Measurements from ENCODE around the gene SAMD8.

DNA sequence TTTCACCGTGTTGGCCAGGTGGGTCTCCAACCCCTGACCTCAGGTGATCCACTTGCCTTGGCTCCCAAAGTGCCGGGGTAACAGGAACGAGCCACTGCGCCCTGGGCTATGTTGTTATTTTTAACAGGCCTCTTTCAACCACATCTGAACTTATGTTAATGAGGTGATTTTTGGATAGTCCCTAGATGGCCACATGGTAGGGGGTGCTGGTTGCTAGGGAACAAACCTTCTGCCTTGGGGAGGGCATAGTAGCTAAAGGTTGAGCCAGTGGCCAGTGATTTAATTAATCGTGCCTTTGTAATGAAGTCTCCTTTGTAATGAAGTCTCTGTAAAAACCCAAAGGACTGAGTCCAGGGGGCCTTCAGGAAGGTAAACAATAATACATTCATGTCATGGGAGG lies 115.2 kb downstream of the SAMD8 start:
- no peak for TF ChIP-seq EZH2 (IDR thresholded peaks at IDR 0.05; ENCODE audit: borderline replicate concordance, low read depth, low read length, poor library complexity, severe bottlenecking)
- TF ChIP-seq, protein P1, sequence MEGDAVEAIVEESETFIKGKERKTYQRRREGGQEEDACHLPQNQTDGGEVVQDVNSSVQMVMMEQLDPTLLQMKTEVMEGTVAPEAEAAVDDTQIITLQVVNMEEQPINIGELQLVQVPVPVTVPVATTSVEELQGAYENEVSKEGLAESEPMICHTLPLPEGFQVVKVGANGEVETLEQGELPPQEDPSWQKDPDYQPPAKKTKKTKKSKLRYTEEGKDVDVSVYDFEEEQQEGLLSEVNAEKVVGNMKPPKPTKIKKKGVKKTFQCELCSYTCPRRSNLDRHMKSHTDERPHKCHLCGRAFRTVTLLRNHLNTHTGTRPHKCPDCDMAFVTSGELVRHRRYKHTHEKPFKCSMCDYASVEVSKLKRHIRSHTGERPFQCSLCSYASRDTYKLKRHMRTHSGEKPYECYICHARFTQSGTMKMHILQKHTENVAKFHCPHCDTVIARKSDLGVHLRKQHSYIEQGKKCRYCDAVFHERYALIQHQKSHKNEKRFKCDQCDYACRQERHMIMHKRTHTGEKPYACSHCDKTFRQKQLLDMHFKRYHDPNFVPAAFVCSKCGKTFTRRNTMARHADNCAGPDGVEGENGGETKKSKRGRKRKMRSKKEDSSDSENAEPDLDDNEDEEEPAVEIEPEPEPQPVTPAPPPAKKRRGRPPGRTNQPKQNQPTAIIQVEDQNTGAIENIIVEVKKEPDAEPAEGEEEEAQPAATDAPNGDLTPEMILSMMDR (conservative IDR thresholded peaks at IDR 0.05; ENCODE audit: low read depth, low read length): no peak
